Uterus (tissue), 2 donors: ENCODE results near the gene MPP3.

Experiments
- POLR2A ChIP-seq, 2 donors: fragments of 450-650 bp; IDR thresholded peaks; one replicate each; pipeline ENCODE4 v1.6.1; 2016; ENCODE audit warnings: antibody characterized with exemption in 2 of 2, mild to moderate bottlenecking in 1 of 2, moderate library complexity in 1 of 2
- TF ChIP-seq, protein P1 (sequence below), 4 experiments: fragments of 200-600 bp in 2 of 4; fragments of 450-650 bp in 2 of 4; sonication (generic) in 2 of 4; IDR thresholded peaks; one replicate each; pipeline ENCODE4 v1.5.1; 2016 to 2019; ENCODE audit warnings: antibody characterized with exemption in 4 of 4, mild to moderate bottlenecking in 2 of 4, moderate library complexity in 1 of 4

DNA sequence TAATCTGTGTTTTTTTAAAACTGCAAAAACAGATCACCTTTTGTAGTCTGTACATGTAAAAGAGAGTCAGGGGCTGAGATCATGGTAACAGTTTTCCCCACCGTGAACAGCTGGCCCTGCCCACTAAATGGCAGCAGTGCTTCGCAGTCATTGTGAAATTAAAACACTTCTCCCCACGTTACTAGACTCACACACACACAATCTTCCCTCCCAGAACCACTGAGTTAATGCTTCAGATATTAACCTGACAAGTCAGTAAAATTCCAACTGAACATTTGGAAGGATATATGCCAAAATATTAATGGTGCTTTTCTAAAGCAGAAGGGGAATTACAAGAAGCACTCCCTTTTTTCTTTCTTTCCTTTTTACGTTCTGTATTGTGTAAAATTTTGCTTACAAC lies 12.8 kb upstream of the MPP3 start:
- TF ChIP-seq, protein P1, sequence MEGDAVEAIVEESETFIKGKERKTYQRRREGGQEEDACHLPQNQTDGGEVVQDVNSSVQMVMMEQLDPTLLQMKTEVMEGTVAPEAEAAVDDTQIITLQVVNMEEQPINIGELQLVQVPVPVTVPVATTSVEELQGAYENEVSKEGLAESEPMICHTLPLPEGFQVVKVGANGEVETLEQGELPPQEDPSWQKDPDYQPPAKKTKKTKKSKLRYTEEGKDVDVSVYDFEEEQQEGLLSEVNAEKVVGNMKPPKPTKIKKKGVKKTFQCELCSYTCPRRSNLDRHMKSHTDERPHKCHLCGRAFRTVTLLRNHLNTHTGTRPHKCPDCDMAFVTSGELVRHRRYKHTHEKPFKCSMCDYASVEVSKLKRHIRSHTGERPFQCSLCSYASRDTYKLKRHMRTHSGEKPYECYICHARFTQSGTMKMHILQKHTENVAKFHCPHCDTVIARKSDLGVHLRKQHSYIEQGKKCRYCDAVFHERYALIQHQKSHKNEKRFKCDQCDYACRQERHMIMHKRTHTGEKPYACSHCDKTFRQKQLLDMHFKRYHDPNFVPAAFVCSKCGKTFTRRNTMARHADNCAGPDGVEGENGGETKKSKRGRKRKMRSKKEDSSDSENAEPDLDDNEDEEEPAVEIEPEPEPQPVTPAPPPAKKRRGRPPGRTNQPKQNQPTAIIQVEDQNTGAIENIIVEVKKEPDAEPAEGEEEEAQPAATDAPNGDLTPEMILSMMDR (IDR thresholded peaks at IDR 0.05): no peak
- TF ChIP-seq POLR2A (IDR thresholded peaks at IDR 0.05): no peak
